ENCODE measurements around the gene VAV2. TPM values are rescaled to one million over a fixed set of nuclear protein-coding genes. Genes with fewer than 3 reads are reported as not detected.
A peak's percentile ranks its signal among the peaks of the same experiment; 100 is the strongest.

VAV2 gene
- total RNA-seq, 3 donors from 2014 or later = 5.3 to 9.5 (median 8.8) TPM

DNA sequence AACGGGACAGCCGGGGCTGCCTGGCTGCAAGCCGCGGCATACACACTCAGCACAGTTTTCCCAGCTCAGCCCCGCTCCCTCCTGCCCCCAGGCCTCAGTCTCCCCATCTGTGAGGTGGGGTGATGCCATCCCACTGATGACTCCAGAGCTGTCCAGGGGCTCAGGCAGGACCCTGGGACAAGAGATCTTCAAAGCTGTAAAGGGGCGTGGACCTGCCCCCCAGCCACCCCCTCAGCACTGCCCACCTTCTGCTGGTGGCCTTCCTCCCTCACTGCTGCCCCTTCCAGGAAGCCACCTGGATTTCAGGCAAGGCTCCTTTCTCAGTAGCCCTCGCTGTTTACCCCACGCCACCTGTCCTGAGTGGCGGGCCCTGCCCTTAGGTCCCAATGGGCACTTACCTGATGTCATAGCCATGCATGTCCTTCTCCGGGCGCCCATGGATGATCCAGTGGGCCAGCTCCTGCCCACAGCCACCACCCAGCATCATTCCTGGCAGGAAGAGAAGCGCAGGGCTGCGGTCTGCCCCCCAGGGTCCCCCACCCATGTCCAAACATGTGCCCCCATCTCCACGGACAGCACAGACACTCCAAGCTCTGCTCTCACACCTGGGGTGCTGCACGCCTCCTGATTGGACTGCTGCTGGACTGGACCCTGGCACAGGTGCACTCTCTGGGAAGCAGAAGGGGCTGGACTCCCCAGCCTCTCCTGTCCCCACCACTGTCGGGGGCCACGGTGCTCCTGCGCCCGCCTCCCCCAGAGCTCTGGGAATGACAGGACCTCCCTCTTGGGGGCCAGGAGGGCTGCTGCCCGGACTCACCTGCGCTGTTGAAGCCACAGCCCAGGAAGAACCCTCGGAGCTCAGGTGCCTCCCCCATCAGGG lies 279.7 kb downstream of the VAV2 start:
- intact Hi-C loops (cut with DNase I; ENCODE audit: low total_unique reads) = loop anchor here (10.0 kb wide), 1 partner anchor 178 kb away; the partner anchor contains the start of gene ADAMTSL2
- TF ChIP-seq, protein P1, sequence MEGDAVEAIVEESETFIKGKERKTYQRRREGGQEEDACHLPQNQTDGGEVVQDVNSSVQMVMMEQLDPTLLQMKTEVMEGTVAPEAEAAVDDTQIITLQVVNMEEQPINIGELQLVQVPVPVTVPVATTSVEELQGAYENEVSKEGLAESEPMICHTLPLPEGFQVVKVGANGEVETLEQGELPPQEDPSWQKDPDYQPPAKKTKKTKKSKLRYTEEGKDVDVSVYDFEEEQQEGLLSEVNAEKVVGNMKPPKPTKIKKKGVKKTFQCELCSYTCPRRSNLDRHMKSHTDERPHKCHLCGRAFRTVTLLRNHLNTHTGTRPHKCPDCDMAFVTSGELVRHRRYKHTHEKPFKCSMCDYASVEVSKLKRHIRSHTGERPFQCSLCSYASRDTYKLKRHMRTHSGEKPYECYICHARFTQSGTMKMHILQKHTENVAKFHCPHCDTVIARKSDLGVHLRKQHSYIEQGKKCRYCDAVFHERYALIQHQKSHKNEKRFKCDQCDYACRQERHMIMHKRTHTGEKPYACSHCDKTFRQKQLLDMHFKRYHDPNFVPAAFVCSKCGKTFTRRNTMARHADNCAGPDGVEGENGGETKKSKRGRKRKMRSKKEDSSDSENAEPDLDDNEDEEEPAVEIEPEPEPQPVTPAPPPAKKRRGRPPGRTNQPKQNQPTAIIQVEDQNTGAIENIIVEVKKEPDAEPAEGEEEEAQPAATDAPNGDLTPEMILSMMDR (IDR thresholded peaks at IDR 0.05) = no peak
- TF ChIP-seq POLR2A (IDR thresholded peaks at IDR 0.05) = no peak
- TF ChIP-seq POLR2AphosphoS5 (IDR thresholded peaks at IDR 0.05) = no peak
- H3K27ac ChIP-seq = peak overlapping the region in 1 of 2 donors; percentile 58
- H3K4me1 ChIP-seq = peaks cover 0 to 2% of the 10 kb centered on the region in 2 donors
- DNase-seq (ENCODE audit: low spot score in 2 of 2) = no peak
- no peaks in the 10 kb centered on the region for H3K9me3 ChIP-seq
- H3K4me3 ChIP-seq = no peak overlapping the region
- H3K27me3 ChIP-seq = peaks cover 0 to 3% of the 10 kb centered on the region in 2 donors
- no peaks in the 10 kb centered on the region for H3K36me3 ChIP-seq

Other genes with a start within 250 kb of the VAV2 start
- 10 to 100 TPM; 11.1 to 14.4 (median 11.4) TPM for gene BRD3OS, start 33.2 kb upstream of the VAV2 start, total RNA-seq
- gene BRD3, start 75.7 kb upstream of the VAV2 start, total RNA-seq = 10 to 100 TPM; 21.6 to 26.2 (median 24.6) TPM
- gene WDR5, start 143.8 kb upstream of the VAV2 start, total RNA-seq = 10 to 100 TPM; 16.0 to 17.7 (median 17.4) TPM
- gene RNU6ATAC, start 172.2 kb upstream of the VAV2 start, total RNA-seq = not detected

All from breast epithelium (tissue), 4 donors.